GM18498 (cell line): ENCODE data around the gene BGN.

Experiments
- ATAC-seq: cut with Tn5 transposase; IDR thresholded peaks from one replicate; pipeline ENCODE4 v1.9.1; 2021; ENCODE audit warnings: mild to moderate bottlenecking, moderate library complexity; ENCODE audit not compliant: unreplicated experiment

The BGN gene

GRCh38 chrX:153524234-153524633, 29.5 kb downstream of the BGN start:
- no peak for ATAC-seq

DNA sequence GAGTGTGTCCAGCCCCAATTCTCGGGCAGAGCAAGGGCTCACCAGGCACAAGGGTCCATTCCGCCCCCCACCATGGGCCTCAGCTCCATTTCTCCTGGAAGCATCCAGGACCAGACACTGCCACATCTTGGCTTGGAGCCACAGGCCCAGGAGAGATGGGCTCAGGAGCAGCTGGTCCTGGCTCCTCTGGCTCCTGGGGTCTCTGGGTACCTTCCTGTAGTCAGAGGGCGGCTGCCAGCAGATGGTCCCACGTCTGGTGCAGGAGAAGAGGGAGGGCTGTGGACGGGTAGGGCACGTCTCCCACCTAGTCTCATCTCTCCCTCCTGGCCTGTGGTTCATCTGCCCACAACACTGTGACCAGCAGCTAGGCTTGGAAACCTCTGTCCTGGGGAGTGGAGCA, 30.7 kb downstream of the BGN start:
- no peak for ATAC-seq

GRCh38 chrX:153526042-153526441, 31.3 kb downstream of the BGN start:
- ATAC-seq = no peak

DNA sequence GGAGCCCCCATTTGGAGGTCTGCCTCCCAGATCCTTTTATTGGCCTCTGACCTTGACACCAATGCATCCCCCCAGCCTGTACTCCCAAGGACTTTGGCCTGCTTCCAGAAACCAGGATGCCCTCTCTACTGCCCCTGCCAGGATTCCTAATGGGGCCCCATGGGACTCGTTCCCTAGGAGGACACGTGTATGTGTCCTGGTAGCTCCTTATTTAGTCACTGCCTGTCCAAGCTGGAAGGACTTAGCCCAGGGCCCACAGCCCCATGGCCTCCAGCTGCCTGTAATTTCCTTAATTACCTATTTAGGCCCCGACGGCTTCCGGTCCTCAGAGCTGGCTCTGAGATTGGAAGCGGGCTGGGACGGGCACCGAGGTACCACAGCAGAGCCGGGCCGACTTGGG, 32.0 kb downstream of the BGN start:
- ATAC-seq = no peak

- no peak for ATAC-seq
Observed at GRCh38 chrX:153527208-153527607, 32.4 kb downstream of the BGN start.

DNA sequence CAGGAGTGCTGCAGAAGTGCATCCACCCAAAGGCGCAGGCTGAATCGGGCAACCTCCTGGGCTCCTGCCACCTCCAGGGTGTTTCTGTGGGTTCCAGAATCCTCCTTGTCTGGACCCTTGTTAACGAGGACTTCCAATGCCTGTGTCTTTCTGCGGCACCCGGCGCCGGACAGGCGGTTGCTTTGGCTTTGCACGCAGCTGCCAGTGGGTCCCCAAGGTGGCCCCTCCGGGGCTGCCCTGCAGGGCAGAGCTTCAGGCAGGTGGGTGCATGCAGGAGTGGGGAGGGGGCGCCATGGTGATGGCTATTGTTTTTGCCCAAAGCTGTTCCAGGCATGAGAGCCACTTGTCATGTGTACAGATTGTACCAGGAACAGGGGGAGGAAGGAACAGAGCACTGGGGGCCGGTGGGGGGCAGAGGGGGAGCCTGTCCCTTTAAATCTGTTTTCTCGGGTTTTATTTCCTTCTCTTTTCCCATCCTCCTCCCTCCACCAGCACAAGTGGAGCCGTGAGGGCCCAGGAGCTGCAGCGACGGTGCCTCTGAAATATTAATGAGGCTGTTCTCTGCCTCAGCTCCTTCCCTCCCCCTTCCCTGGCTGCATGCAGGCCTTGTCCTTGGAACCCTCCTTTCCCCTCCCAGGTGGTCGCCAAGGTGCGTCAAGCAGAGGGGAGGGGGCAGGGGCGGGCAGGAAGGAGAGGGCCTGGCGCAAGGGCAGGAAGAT, 35.8 kb downstream of the BGN start:
- no peak for ATAC-seq

GRCh38 chrX:153533091-153533490, 38.3 kb downstream of the BGN start:
- ATAC-seq = no peak

DNA sequence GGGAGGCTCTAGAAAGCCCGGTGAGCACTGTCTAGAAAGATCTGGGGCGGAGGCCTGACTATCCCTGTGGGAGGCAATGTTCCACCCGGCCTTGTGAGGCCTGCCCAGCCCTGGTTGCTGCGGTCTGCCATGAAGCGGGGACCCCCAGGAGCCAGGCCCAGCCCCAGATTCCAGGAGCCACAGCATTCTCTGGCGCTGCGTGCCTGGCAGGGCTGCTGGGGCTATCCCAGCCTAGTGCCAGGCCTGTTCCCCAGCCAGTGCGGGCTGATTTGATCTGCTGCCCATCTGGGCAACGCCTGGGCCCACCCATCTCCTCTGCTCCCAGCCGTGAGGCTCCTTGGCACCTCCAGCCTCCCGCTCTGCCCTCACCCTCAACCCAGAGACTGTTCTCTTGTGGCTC, 42.3 kb downstream of the BGN start:
- no peak for ATAC-seq

DNA sequence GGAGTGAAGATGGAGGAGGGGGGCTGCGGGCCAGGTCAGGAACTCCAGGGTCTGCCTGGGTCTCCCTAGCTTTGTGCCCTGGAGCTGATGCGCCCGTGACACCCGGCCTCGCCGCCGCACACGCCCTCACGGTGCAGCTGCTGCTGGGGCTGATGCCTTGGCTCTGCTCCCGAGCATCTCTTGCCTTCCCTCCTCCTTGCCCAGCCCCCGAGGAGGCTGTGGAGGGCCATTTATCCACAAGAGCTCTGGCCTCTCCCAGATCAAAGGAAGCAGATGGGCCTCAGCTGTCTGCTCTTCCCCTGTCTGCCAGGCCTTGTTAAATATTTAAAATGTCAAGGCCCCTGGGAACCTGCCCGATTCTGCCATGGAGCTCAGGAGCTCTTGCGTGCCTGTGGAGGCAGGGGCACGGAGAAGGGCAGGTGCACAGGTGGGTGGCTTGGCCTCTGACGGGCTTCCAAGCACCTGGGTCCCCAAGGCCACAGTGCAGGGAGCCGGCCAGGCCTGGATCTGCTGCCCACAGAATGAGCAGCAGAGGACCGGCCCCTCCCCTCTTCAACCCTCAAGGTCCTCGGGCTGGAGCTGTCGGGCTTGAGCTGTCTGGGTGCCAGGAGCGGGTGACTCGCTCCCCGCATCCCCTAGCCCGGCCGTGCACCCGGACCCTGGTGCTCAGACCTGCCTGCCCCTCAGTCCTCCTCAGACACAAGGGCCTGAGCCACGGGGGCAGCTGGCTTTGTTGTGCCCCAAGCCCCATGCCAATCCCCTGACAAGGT, 42.9 kb downstream of the BGN start:
- ATAC-seq = no peak

- no peak for ATAC-seq
Observed at GRCh38 chrX:153538424-153538823, 43.6 kb downstream of the BGN start.

GRCh38 chrX:153539171-153539978, 44.6 kb downstream of the BGN start:
- ATAC-seq = peak; percentile 65

DNA sequence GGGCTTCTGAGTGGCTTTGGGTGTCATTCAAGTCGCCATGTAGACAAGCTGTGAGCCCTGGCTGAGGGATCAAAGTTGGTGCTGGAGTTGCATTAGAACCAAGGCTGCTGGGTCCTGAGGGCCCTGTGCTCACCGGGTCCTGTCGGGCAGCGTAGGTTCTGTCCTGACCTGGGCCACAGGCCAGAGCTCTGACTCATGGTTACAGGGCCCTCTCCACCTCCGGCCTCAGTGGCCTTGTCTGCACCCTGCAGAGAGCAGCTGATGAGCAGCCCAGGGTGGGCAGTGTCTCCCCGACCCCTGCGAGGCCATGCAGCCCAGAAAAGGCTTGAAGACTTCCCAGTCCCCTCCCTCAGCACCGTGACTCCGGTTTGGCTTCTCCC, 45.2 kb downstream of the BGN start:
- ATAC-seq = no peak

DNA sequence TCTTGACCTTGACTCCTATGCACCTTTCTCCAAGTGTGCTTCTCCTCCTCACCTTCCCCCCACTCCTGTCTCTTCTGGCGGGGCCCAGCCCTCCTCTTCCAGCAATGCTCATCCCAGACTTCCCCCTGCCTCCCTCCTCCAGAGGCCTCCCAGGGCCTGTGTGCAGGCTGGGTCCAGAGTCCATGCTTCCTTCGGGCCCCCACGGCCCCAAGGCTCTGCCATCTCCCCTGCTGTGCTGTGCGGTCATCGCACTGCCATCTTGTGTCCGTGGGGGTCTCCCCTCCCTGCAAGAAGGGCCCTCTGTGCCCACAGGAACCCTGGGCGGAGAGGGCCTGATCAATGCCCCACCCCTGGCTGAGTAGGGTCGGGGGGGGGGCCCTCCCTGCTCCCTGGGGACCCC, 49.9 kb downstream of the BGN start:
- no peak for ATAC-seq

DNA sequence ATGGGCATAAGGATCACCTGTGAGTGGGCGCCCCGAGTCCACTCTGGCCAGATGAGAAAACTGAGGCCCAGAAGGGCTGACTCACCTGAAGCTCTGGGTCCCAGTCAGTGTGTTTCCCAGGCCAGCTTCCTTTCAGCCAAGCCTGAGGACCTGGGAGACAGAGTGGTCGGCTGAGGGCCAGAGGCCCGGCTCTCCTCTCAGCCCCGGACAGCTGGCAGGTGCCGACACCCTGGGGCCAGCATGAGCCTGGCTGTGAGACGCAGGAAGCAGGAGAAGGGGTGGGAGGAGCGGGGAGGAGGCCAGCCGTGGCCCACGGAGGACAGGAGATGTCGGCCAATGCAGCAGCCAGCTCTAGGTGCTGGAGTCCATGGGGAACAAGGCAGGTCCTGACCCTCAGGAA, 51.6 kb downstream of the BGN start:
- no peak for ATAC-seq

- ATAC-seq = no peak
Observed at GRCh38 chrX:153547195-153547594, 52.4 kb downstream of the BGN start.

DNA sequence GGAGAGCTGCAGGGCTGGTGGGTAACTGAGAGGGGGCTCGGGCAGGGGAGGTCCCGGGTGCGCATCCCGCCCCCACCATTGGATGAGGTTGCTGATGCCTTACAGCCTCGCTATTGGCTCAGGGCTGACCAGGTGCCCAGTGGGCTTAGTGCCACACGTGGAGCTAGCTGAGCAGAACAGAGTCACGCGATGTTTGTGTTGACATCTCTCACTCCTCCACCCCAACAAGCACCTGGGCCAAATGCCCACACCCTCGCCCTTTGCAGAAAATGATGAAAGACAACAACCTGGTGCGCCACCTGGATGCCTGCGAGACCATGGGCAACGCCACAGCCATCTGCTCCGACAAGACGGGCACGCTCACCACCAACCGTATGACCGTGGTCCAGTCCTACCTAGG, 54.5 kb downstream of the BGN start:
- no peak for ATAC-seq

DNA sequence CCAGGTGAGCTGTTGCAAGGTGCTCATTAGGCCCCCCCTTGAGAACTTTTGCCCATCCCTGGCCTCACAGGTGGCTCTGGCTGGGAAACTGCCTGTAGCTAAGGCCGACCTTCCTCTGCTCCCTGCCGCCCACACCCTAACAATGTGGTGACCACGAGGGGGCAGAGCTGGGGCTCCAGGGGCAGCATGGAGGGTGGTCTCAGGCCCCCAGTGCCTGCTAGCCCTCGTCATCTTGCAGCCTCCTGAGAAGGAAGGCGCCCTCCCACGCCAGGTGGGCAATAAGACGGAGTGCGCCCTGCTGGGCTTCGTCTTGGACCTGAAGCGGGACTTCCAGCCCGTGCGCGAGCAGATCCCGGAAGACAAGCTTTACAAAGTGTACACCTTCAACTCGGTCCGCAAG, 55.0 kb downstream of the BGN start:
- no peak for ATAC-seq

- ATAC-seq = no peak
Observed at GRCh38 chrX:153551135-153551534, 56.4 kb downstream of the BGN start.

DNA sequence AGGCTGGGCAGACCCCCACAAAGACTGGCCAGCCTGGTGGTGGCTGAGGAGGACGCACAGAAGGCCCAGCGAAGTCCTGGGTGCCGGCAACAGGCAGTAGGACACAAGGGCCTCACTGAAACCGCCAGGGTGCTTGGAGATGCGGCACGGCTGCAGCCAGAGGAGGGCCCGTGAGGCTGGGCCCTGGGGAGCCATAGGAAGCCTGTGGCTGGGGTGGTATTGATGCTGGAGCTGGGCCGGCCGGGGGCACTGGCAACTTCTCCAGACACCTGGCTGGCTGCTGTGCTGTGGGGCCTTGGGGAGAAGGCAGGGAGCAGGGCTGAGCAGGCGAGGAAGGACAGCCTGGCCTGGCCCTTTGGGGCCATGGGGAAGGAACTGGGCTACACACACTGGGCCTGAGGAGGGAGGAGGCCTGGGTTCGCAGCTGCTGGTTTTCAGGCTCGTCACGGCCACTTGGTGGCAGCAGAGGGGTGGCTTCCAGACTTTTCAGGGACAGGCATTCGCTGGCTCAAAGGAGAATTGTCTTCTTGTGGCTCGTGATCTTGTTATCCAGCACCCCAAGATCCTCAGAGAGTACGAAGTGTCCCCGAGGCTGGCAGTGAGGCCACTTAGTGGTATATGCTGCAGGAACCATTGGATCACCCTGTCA, 59.9 kb downstream of the BGN start:
- ATAC-seq = no peak

DNA sequence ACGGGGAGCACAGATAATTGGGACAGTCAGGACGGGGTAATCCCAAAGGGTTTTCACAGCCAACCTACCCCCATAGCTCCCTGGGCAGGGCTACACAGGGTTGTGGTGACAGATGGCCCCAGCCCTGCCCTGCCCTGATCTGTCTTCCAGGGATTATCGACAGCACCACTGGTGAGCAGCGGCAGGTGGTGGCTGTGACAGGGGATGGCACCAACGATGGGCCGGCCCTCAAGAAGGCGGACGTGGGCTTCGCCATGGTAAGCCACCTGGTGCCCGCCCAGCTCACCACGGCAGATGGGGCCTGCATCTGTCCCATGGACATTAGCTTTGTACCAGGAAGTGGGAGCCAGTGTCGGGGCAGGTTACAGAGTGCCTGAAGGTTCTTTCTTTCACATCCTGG, 62.0 kb downstream of the BGN start:
- ATAC-seq = no peak

DNA sequence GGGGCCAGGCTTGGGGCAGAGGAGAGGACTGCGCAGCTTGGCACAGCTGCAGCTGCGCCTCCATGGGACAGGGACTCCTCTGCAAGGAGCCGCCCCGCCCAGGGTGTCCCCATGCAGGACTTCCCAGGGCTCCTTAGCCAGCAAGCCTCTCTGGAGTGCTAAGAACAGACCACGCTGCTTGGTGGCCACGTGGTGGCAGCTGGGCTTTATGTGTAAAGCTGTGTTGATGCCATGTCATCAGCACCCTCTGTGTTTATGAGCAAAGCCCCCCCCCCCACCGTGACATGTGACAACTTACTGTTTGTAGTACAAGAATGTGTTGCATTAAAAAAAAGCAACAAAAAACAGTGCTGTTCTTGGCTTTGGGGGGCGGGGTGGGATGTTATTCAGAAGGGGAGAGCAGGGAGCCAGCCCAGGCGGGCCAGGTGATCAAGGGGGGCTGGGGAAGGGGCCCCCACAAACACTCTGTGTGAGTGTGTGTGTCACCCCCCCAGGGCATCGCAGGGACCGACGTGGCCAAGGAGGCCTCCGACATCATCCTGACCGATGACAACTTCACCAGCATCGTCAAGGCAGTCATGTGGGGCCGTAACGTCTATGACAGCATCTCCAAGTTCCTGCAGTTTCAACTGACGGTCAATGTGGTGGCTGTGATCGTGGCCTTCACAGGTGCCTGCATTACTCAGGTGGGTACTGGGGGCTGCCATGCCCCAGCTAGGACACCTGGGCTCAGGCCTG, 63.0 kb downstream of the BGN start:
- ATAC-seq = no peak
